ENCODE data around the gene RPUSD3.

- no peak for TF ChIP-seq POLR2A (IDR thresholded peaks at IDR 0.05)
- TF ChIP-seq CTCF (IDR thresholded peaks at IDR 0.05), result no peak
Observed at GRCh38 chr3:9881441-9881840, 37.6 kb upstream of the RPUSD3 start.

Measured in thyroid gland (tissue), 4 donors.